H9 (cell line): Measurements from ENCODE around the gene LMTK2. TPM values are rescaled to one million over a fixed set of nuclear protein-coding genes. Genes with fewer than 3 reads are reported as not detected.
A peak's percentile ranks its signal among the peaks of the same experiment; 100 is the strongest.

Experiments
- DNase-seq: peaks from one replicate; pipeline ENCODE4 v3.0.0-alpha.2; 2017
- H2AFZ ChIP-seq: one replicate; pipeline ENCODE4 v1.6.1; 2013; ENCODE audit warnings: mild to moderate bottlenecking, low read length, control low read depth, moderate library complexity
- H2AK5ac ChIP-seq: 2 replicates; pipeline ENCODE4 v1.6.1; 2013; ENCODE audit warnings: low read length, control low read depth, mixed read lengths; ENCODE audit not compliant: insufficient read length
- H2BK120ac ChIP-seq: one replicate; pipeline ENCODE4 v1.6.1; 2013; ENCODE audit warnings: low read depth, mild to moderate bottlenecking, low read length, control low read depth, inconsistent platforms; ENCODE audit not compliant: poor library complexity, severe bottlenecking
- H2BK12ac ChIP-seq: 2 replicates; pipeline ENCODE4 v1.6.1; 2013; ENCODE audit warnings: low read length, control low read depth, mixed read lengths, low read depth; ENCODE audit not compliant: insufficient read length
- H2BK15ac ChIP-seq: 2 replicates; pipeline ENCODE4 v1.6.1; 2013; ENCODE audit warnings: low read depth, low read length, control low read depth
- H2BK20ac ChIP-seq: one replicate; pipeline ENCODE4 v1.6.1; 2013; ENCODE audit warnings: low read depth, mild to moderate bottlenecking, low read length, control low read depth, inconsistent platforms; ENCODE audit not compliant: poor library complexity, severe bottlenecking
- H2BK5ac ChIP-seq: 2 replicates; pipeline ENCODE4 v1.6.1; 2013; ENCODE audit warnings: low read length, control low read depth, mixed read lengths; ENCODE audit not compliant: insufficient read length
- H3K14ac ChIP-seq: 2 replicates; pipeline ENCODE4 v1.6.1; 2013; ENCODE audit warnings: low read length, control low read depth; ENCODE audit not compliant: insufficient read depth
- H3K18ac ChIP-seq: 2 replicates; pipeline ENCODE4 v1.6.1; 2013; ENCODE audit warnings: low read depth, mild to moderate bottlenecking, mixed read lengths, low read length, control low read depth; ENCODE audit not compliant: insufficient read length
- H3K23ac ChIP-seq: 2 replicates; pipeline ENCODE4 v1.6.1; 2013; ENCODE audit warnings: low read length, control low read depth, mixed read lengths, low read depth; ENCODE audit not compliant: insufficient read length
- H3K23me2 ChIP-seq: 2 replicates; pipeline ENCODE4 v1.6.1; 2013; ENCODE audit warnings: low read depth, mild to moderate bottlenecking, mixed read lengths, low read length, control low read depth; ENCODE audit not compliant: insufficient read length, poor library complexity, severe bottlenecking
- H3K27ac ChIP-seq: 2 replicates; pipeline ENCODE4 v1.5.1; 2013; ENCODE audit warnings: low read length, control low read depth, mixed read lengths, low read depth; ENCODE audit not compliant: insufficient read length
- H3K27me3 ChIP-seq: 2 replicates; pipeline ENCODE4 v1.6.1; 2013; ENCODE audit warnings: low read length, control low read depth, inconsistent platforms; ENCODE audit not compliant: insufficient read depth
- H3K4ac ChIP-seq: 2 replicates; pipeline ENCODE4 v1.6.1; 2013; ENCODE audit warnings: low read depth, mild to moderate bottlenecking, control low read depth, inconsistent platforms, low read length, moderate library complexity
- H3K4me1 ChIP-seq: 2 replicates; pipeline ENCODE4 v1.6.1; 2013; ENCODE audit warnings: low read length, control low read depth, inconsistent platforms; ENCODE audit not compliant: insufficient read depth
- H3K4me2 ChIP-seq: 2 replicates; pipeline ENCODE4 v1.6.1; 2013; ENCODE audit warnings: low read length, control low read depth, mixed read lengths; ENCODE audit not compliant: insufficient read length, insufficient read depth
- H3K56ac ChIP-seq: 2 replicates; pipeline ENCODE4 v1.6.1; 2013; ENCODE audit warnings: low read depth, mild to moderate bottlenecking, mixed read lengths, low read length, control low read depth; ENCODE audit not compliant: insufficient read length
- H3K79me1 ChIP-seq: 2 replicates; pipeline ENCODE4 v1.6.1; 2013; ENCODE audit warnings: low read depth, mild to moderate bottlenecking, moderate library complexity, low read length, control low read depth, inconsistent platforms; ENCODE audit not compliant: insufficient read depth, poor library complexity, severe bottlenecking
- H3K79me2 ChIP-seq: 2 replicates; pipeline ENCODE4 v1.6.1; 2013; ENCODE audit warnings: low read length, control low read depth, inconsistent platforms; ENCODE audit not compliant: insufficient read depth
- H3K9ac ChIP-seq: 2 replicates; pipeline ENCODE4 v1.6.1; 2013; ENCODE audit warnings: low read length, control low read depth, mixed read lengths; ENCODE audit not compliant: insufficient read length; ENCODE audit errors: extremely low read depth
- H3K9me3 ChIP-seq: one replicate; pipeline ENCODE4 v1.6.1; 2013; ENCODE audit warnings: low read depth, low read length, inconsistent platforms; ENCODE audit not compliant: control insufficient read depth
- H3T11ph ChIP-seq: one replicate; pipeline ENCODE4 v1.6.1; 2013; ENCODE audit warnings: mild to moderate bottlenecking, low read length, control low read depth, inconsistent platforms
- H4K20me1 ChIP-seq: one replicate; pipeline ENCODE4 v1.6.1; 2013; ENCODE audit not compliant: control insufficient read depth, insufficient read length, insufficient read depth
- H4K5ac ChIP-seq: 2 replicates; pipeline ENCODE4 v1.6.1; 2013; ENCODE audit warnings: low read depth, mild to moderate bottlenecking, mixed read lengths, low read length, control low read depth; ENCODE audit not compliant: insufficient read length
- H4K8ac ChIP-seq: replicated peaks from 2 replicates; pipeline ENCODE4 v1.6.1; 2013; ENCODE audit warnings: low read length, control low read depth, mixed read lengths, low read depth; ENCODE audit not compliant: insufficient read length
- H4K91ac ChIP-seq: 2 replicates; pipeline ENCODE4 v1.6.1; 2013; ENCODE audit warnings: low read depth, mild to moderate bottlenecking, moderate library complexity, mixed read lengths, low read length, control low read depth; ENCODE audit not compliant: insufficient read length
- H3K27ac Mint-ChIP-seq, 3 experiments: 2 replicates in 2 of 3; 3 replicates in 1 of 3; pipeline ENCODE4 v1.8.0; 2020 to 2021; ENCODE audit warnings: mixed read lengths in 3 of 3, mild to moderate bottlenecking in 1 of 3, moderate library complexity in 1 of 3
- H3K27me3 Mint-ChIP-seq: 2 replicates; pipeline ENCODE4 v1.8.0; 2021; ENCODE audit warnings: low read depth, mild to moderate bottlenecking, moderate library complexity, mixed read lengths
- H3K36me3 Mint-ChIP-seq, 3 experiments: 2 replicates in 2 of 3; 3 replicates in 1 of 3; pipeline ENCODE4 v1.8.0; 2020 to 2021; ENCODE audit warnings: low read depth in 3 of 3, mixed read lengths in 3 of 3; ENCODE audit not compliant: insufficient read depth in 1 of 3
- H3K4me1 Mint-ChIP-seq, 2 experiments: 2 replicates each; pipeline ENCODE4 v1.8.0; 2020; ENCODE audit warnings: mixed read lengths in 2 of 2
- H3K4me3 Mint-ChIP-seq, 2 experiments: 2 replicates in 1 of 2; 3 replicates in 1 of 2; pipeline ENCODE4 v1.8.0; 2020 to 2021; ENCODE audit warnings: mild to moderate bottlenecking in 2 of 2, mixed read lengths in 2 of 2, moderate library complexity in 1 of 2
- H3K9me3 Mint-ChIP-seq, 2 experiments: 2 replicates in 1 of 2; 3 replicates in 1 of 2; pipeline ENCODE4 v1.8.0; 2020; ENCODE audit warnings: mild to moderate bottlenecking in 2 of 2, mixed read lengths in 2 of 2, moderate library complexity in 1 of 2
- WGBS: extraction: QIAGEN DNeasy Blood & Tissue Kit; methylation state at CpG from one replicate; pipeline ENCODE4 v1.1.7; 2013; ENCODE audit warnings: missing lambda C conversion rate, low lambda C conversion rate, mixed read lengths; ENCODE audit not compliant: insufficient read length; ENCODE audit errors: extremely low coverage; 5-methylcytosine and 5-hydroxymethylcytosine counted together
- total RNA-seq: library from RNA; stranded (reverse); gene quantifications from 2 replicates; pipeline ENCODE4 v1.2.1, GENCODE V29; 2021
- TF ChIP-seq, protein P1 (sequence below): fragments of 200-600 bp; sonication (generic); conservative IDR thresholded peaks from 3 replicates; pipeline ENCODE4 v1.8.0; 2021; ENCODE audit warnings: antibody characterized with exemption, mild to moderate bottlenecking

The LMTK2 gene
- total RNA-seq, 1 experiment from 2014 or later, result 24.9 TPM

DNA sequence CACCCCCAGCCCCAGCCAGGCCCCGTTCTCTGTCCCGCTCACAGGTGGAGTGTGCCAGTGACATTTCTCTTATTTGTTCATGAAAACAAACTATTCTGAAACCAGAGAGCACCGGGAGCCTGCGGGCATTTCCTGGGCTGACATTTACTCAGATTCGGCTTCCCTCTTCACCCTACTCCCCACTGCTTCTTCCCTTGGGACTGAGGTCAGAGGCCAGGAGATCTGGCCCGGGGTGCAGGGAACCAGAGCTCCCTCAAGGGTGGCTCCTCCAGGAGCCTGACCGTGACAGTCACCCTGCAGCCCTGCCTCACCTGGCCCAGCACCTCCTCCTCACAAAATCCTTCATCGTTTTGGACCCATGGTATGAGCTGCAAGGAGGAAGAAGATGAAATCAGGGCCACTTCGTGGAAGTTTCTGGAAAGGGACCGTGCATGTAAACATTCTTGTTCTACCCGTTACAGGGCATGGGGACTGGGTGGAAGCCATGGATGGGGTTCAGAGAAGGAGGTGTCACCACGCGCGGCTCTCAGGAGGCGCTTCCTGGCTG lies 116.8 kb downstream of the LMTK2 start:
- peak overlapping the region in 2 of 3 experiments; percentile 21 to 94; a peak in 2 of 7 replicates for H3K27ac Mint-ChIP-seq
- H4K91ac ChIP-seq, result no peak overlapping the region

More for the DNA sequence above, 116.8 kb downstream of the LMTK2 start:
- H3K79me2 ChIP-seq, result no peaks in the 10 kb centered on the region
- DNase-seq, result no peak
- H3K4me1 ChIP-seq, result no peaks in the 10 kb centered on the region
- TF ChIP-seq, protein P1, sequence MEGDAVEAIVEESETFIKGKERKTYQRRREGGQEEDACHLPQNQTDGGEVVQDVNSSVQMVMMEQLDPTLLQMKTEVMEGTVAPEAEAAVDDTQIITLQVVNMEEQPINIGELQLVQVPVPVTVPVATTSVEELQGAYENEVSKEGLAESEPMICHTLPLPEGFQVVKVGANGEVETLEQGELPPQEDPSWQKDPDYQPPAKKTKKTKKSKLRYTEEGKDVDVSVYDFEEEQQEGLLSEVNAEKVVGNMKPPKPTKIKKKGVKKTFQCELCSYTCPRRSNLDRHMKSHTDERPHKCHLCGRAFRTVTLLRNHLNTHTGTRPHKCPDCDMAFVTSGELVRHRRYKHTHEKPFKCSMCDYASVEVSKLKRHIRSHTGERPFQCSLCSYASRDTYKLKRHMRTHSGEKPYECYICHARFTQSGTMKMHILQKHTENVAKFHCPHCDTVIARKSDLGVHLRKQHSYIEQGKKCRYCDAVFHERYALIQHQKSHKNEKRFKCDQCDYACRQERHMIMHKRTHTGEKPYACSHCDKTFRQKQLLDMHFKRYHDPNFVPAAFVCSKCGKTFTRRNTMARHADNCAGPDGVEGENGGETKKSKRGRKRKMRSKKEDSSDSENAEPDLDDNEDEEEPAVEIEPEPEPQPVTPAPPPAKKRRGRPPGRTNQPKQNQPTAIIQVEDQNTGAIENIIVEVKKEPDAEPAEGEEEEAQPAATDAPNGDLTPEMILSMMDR, result no peak
- Mint-ChIP-seq H3K4me1 (peaks cover 2 to 4% of the 10 kb centered on the region in 2 experiments; a peak in 3 of 4 replicates), H3K27me3 (no peaks in the 10 kb centered on the region), H3K36me3 (0 out of 7 replicates have a peak, but pooled peaks cover 0 to 3% (median 0%) of the 10 kb centered on the region in 3 experiments), H3K9me3 (no peaks in the 10 kb centered on the region), H3K4me3 (no peak overlapping the region; a peak in 1 of 5 replicates)
- H2AK5ac ChIP-seq, result no peak overlapping the region
- no peak overlapping the region for H3K23ac ChIP-seq
- no peak overlapping the region for H3K27ac ChIP-seq
- no peaks in the 10 kb centered on the region for H3K27me3 ChIP-seq
- WGBS, result no CpG with 5 or more reads among the region's 15 CpGs
- no peaks in the 10 kb centered on the region for H4K20me1 ChIP-seq
- no peak overlapping the region for H2BK120ac ChIP-seq
- H3K79me1 ChIP-seq, result no peaks in the 10 kb centered on the region
- H2BK20ac ChIP-seq, result no peak overlapping the region
- no peak overlapping the region for H2BK15ac ChIP-seq
- no peak overlapping the region for H3K14ac ChIP-seq
- no peak overlapping the region for H2AFZ ChIP-seq
- H3K56ac ChIP-seq, result no peak overlapping the region
- no peak overlapping the region for H2BK5ac ChIP-seq
- no peak overlapping the region for H4K5ac ChIP-seq
- H3K9ac ChIP-seq, result no peak overlapping the region
- no peaks in the 10 kb centered on the region for H3K9me3 ChIP-seq
- no peak overlapping the region for H3T11ph ChIP-seq
- H3K4me2 ChIP-seq, result no peak overlapping the region
- H3K23me2 ChIP-seq, result no peaks in the 10 kb centered on the region
- H3K4ac ChIP-seq, result no peak overlapping the region
- no peak overlapping the region for H3K18ac ChIP-seq
- H4K8ac ChIP-seq, result no peak overlapping the region
- no peak overlapping the region for H2BK12ac ChIP-seq
